ENCODE measurements around the gene ADAM19.

DNA sequence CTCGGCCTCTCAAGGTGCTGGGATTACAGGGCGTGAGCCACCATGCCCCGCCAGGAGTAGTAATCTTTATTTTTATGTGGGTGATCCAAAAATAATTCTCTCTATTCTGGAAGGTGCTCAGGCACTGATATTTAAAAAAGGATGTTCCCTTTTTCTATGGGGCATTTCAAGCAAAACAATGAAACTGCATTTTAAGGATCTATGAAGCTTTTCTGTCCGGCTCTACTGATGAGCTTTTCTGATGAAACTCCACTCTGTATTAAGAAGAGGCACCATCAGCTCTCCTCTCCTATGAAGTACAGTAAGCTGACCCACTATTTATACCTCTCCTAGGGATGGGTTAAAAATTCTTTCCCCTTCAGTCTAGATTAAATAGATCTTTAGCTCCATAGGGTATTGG lies 7.4 kb downstream of the ADAM19 start:
- TF ChIP-seq CTCF (IDR thresholded peaks at IDR 0.05), result no peak
- TF ChIP-seq POLR2A (IDR thresholded peaks at IDR 0.05), result no peak
